GM12878 (cell line): ENCODE measurements around the gene AKAP17A. TPM values are rescaled to one million over a fixed set of nuclear protein-coding genes. Genes with fewer than 3 reads are reported as not detected.

ENCODE experiments used
- ATAC-seq: fragments of 200-7000 bp; cut with Tn5 transposase; 3 replicates; pipeline ENCODE4 v1.9.1; 2020; ENCODE audit warnings: mild to moderate bottlenecking, moderate library complexity
- BruUV-seq: library from RNA; stranded (reverse); fragments of 400-500 nt; replicated peaks from 2 replicates; lab custom pipeline; 2021; lab: Mats Ljungman, UMichigan
- CTCF ChIA-PET: fragments of 300-600 bp; sonication (Branson Sonifier 250); formaldehyde crosslinking; extraction: SDS; loops from one replicate; lab custom pipeline; 2021; ENCODE audit warnings: inconsistent platforms; lab: Yijun Ruan, JAX
- POLR2A ChIA-PET: fragments of 350-600 bp; formaldehyde crosslinking; extraction: SDS; loops from one replicate; lab custom pipeline; 2021; ENCODE audit warnings: inconsistent platforms; lab: Charles Lee
- RAD21 ChIA-PET: fragments of 300-600 bp; sonication (Branson Sonifier 250); formaldehyde crosslinking; loops from one replicate; lab custom pipeline; 2023; ENCODE audit warnings: antibody characterized with exemption; ENCODE audit not compliant: unreplicated experiment; lab: Charles Lee
- SMC1A ChIA-PET: fragments of 300-600 bp; sonication (Branson Sonifier 250); formaldehyde crosslinking; loops from one replicate; lab custom pipeline; 2023; ENCODE audit not compliant: unreplicated experiment, uncharacterized antibody; lab: Charles Lee
- DNase-seq: peaks from one replicate; pipeline ENCODE4 v3.0.0-alpha.2; 2011; ENCODE audit warnings: low read depth, low spot score
- FAIRE-seq: peaks from 3 replicates; lab custom pipeline; 2011; peaks lifted over from hg19 to GRCh38; lab: Jason Lieb, UNC
- H2AFZ ChIP-seq: 2 replicates; pipeline ENCODE4 v1.6.0; 2011; ENCODE audit warnings: low read depth, low read length, control low read depth; ENCODE audit not compliant: control insufficient read depth
- H3K27ac ChIP-seq: 2 replicates; pipeline ENCODE4 v1.5.1; 2011; ENCODE audit warnings: control low read depth; ENCODE audit not compliant: control insufficient read depth, insufficient read depth
- H3K27me3 ChIP-seq, 2 experiments: replicated peaks in 1 of 2; 2 replicates each; pipeline versions ENCODE4 v1.6.0 to v1.6.1; 2011; ENCODE audit warnings: low read length in 1 of 2; ENCODE audit not compliant: control insufficient read depth in 2 of 2, insufficient read depth in 2 of 2
- H3K36me3 ChIP-seq, 2 experiments: 2 replicates each; pipeline ENCODE4 v1.5.1; 2011; ENCODE audit warnings: low read length in 1 of 2; ENCODE audit not compliant: control insufficient read depth in 2 of 2, insufficient read depth in 2 of 2
- H3K4me1 ChIP-seq: 2 replicates; pipeline ENCODE4 v1.6.1; 2011; ENCODE audit warnings: mild to moderate bottlenecking, low read length, moderate library complexity, mixed read lengths; ENCODE audit not compliant: control insufficient read depth, insufficient read depth
- H3K4me2 ChIP-seq: 2 replicates; pipeline ENCODE4 v1.6.0; 2011; ENCODE audit warnings: control low read depth; ENCODE audit not compliant: control insufficient read depth, insufficient read depth
- H3K4me3 ChIP-seq: fragments of 200-600 bp; sonication (generic); 2 replicates; pipeline ENCODE4 v1.5.1; 2016
- H3K79me2 ChIP-seq: 2 replicates; pipeline ENCODE4 v1.6.0; 2011; ENCODE audit warnings: low read length; ENCODE audit not compliant: control insufficient read depth, insufficient read depth
- H3K9ac ChIP-seq: 2 replicates; pipeline ENCODE4 v1.8.0; 2011; ENCODE audit warnings: low read length, control low read depth, mixed read lengths; ENCODE audit not compliant: control insufficient read depth, insufficient read depth
- H3K9me3 ChIP-seq: replicated peaks from 3 replicates; pipeline ENCODE4 v1.5.1; 2011; ENCODE audit warnings: mild to moderate bottlenecking, low read length; ENCODE audit not compliant: control insufficient read depth, insufficient read depth
- H4K20me1 ChIP-seq: 2 replicates; pipeline ENCODE4 v1.6.0; 2011; ENCODE audit not compliant: control insufficient read depth, insufficient read depth
- CEBPB ChIP-seq, 2 experiments: fragments of 150-350 bp in 1 of 2; IDR thresholded peaks; 2 replicates each; pipeline ENCODE4 v1.6.1; 2012 to 2014; ENCODE audit warnings: low read depth in 2 of 2, low read length in 2 of 2, borderline replicate concordance in 1 of 2, inconsistent platforms in 1 of 2
- DPF2 ChIP-seq: fragments of 450-650 bp; IDR thresholded peaks from 2 replicates; pipeline ENCODE4 v1.6.1; 2017; ENCODE audit warnings: mild to moderate bottlenecking
- EED ChIP-seq: sonication (generic); IDR thresholded peaks from 2 replicates; pipeline ENCODE4 v1.6.1; 2016; ENCODE audit warnings: antibody characterized with exemption, low read depth
- EP300 ChIP-seq, 2 experiments: fragments of 150-350 bp in 1 of 2; IDR thresholded peaks; 2 replicates each; pipeline ENCODE4 v1.6.1; 2011 to 2012; ENCODE audit warnings: low read depth in 2 of 2, low read length in 2 of 2, borderline replicate concordance in 1 of 2, improper control_type of control experiment in 1 of 2, inconsistent platforms in 1 of 2; ENCODE audit not compliant: control insufficient read depth in 1 of 2
- IKZF1 ChIP-seq: fragments of 450-650 bp; conservative IDR thresholded peaks from 2 replicates; pipeline ENCODE4 v1.6.1; 2017; ENCODE audit warnings: antibody characterized with exemption, mild to moderate bottlenecking
- IKZF2 ChIP-seq, 2 experiments: fragments of 450-650 bp; IDR thresholded peaks; 2 replicates each; pipeline ENCODE4 v1.6.1; 2017; ENCODE audit warnings: mild to moderate bottlenecking in 2 of 2, moderate library complexity in 2 of 2
- IRF3 ChIP-seq: fragments of 450-650 bp; IDR thresholded peaks from 2 replicates; pipeline ENCODE4 v1.6.1; 2014; ENCODE audit warnings: mild to moderate bottlenecking
- IRF5 ChIP-seq: fragments of 450-650 bp; IDR thresholded peaks from 2 replicates; pipeline ENCODE4 v1.6.1; 2017; ENCODE audit warnings: borderline replicate concordance
- JUNB ChIP-seq: IDR thresholded peaks from 2 replicates; pipeline ENCODE4 v1.6.1; 2016; ENCODE audit warnings: antibody characterized with exemption, mild to moderate bottlenecking
- MTA2 ChIP-seq: fragments of 450-650 bp; IDR thresholded peaks from 2 replicates; pipeline ENCODE4 v1.6.1; 2016; ENCODE audit warnings: low read depth, mild to moderate bottlenecking, moderate library complexity
- POU2F2 ChIP-seq: IDR thresholded peaks from 3 replicates; pipeline ENCODE4 v1.6.1; 2011; ENCODE audit warnings: low read depth, mild to moderate bottlenecking, low read length, borderline replicate concordance
- RAD51 ChIP-seq: fragments of 450-650 bp; IDR thresholded peaks from 2 replicates; pipeline ENCODE4 v1.6.1; 2016; ENCODE audit warnings: moderate library complexity, mild to moderate bottlenecking, inconsistent platforms
- RBBP5 ChIP-seq: fragments of 200-600 bp; sonication (generic); conservative IDR thresholded peaks from 2 replicates; pipeline ENCODE4 v1.6.1; 2016
- RCOR1 ChIP-seq: conservative IDR thresholded peaks from 2 replicates; pipeline ENCODE4 v1.6.1; 2012; ENCODE audit warnings: low read depth, low read length, improper control_type of control experiment
- RFX5 ChIP-seq: IDR thresholded peaks from 2 replicates; pipeline ENCODE4 v1.6.1; 2011; ENCODE audit warnings: low read depth, low read length, improper control_type of control experiment
- RUNX3 ChIP-seq: IDR thresholded peaks from 2 replicates; pipeline ENCODE4 v1.6.1; 2012; ENCODE audit warnings: low read length, inconsistent platforms
- SMARCA5 ChIP-seq: fragments of 450-650 bp; IDR thresholded peaks from 2 replicates; pipeline ENCODE4 v1.6.1; 2017; ENCODE audit warnings: mild to moderate bottlenecking
- SMC3 ChIP-seq: IDR thresholded peaks from 2 replicates; pipeline ENCODE4 v1.6.1; 2011; ENCODE audit warnings: low read length, improper control_type of control experiment, borderline replicate concordance
- SPI1 ChIP-seq: IDR thresholded peaks from 2 replicates; pipeline ENCODE4 v1.6.1; 2011; ENCODE audit warnings: low read depth, mild to moderate bottlenecking, low read length, moderate library complexity, borderline replicate concordance; ENCODE audit not compliant: insufficient read depth
- STAT3 ChIP-seq: IDR thresholded peaks from 2 replicates; pipeline ENCODE4 v1.6.1; 2011; ENCODE audit warnings: low read depth, low read length, improper control_type of control experiment
- ZNF217 ChIP-seq: fragments of 450-650 bp; IDR thresholded peaks from 2 replicates; pipeline ENCODE4 v1.6.1; 2017; ENCODE audit warnings: antibody characterized with exemption, mild to moderate bottlenecking
- ZNF274 ChIP-seq: IDR thresholded peaks from one replicate; pipeline ENCODE4 v1.8.0; 2011; ENCODE audit not compliant: insufficient read length, insufficient read depth
- ZNF622 ChIP-seq: fragments of 450-650 bp; IDR thresholded peaks from 2 replicates; pipeline ENCODE4 v1.6.1; 2017; ENCODE audit warnings: mild to moderate bottlenecking, inconsistent platforms
- WGBS: methylation state at CpG from one replicate; pipeline ENCODE4 v1.1.6; 2016; ENCODE audit warnings: low lambda C conversion rate; ENCODE audit not compliant: insufficient replicate concordance, insufficient coverage; ENCODE audit errors: missing lambda C conversion rate; 5-methylcytosine and 5-hydroxymethylcytosine counted together
- in situ Hi-C: fragments of 300-500 bp; cut with MboI; formaldehyde crosslinking; loops from 9 replicates; pipeline ENCODE4 v1.14.3; 2018; ENCODE audit warnings: mixed read lengths
- intact Hi-C: fragments of 100-400 bp; cut with micrococcal nuclease; formaldehyde crosslinking; loops from one replicate; pipeline ENCODE4 v1.14.2; 2022; ENCODE audit not compliant: unreplicated experiment
- polyA plus RNA-seq, 11 experiments: library from polyadenylated mRNA; depleted of rRNA in 4 of 11; unstranded in 6 of 11; stranded (reverse) in 5 of 11; fragments of >200 nt; fragmentation: Nextera tagmentation in 4 of 11; fragmentation: Illumina TruSeq in 1 of 11; extraction: Ambion mirVana in 4 of 11; extraction: Trizol in 1 of 11; gene quantifications; 1 replicate in 1 of 11; 2 replicates in 10 of 11; pipeline versions ENCODE4 v1.2.1 to v1.2.3, GENCODE V29; 2011 to 2016; ENCODE audit warnings: inconsistent platforms in 2 of 11, missing spikeins in 2 of 11, low read depth in 1 of 11
- total RNA-seq, 4 experiments: library from RNA; depleted of rRNA in 3 of 4; stranded (reverse); fragments of >200 nt in 3 of 4; fragmentation: Illumina TruSeq in 1 of 4; extraction: Trizol in 1 of 4; gene quantifications; 2 replicates each; pipeline versions ENCODE4 v1.2.1 to v1.2.3, GENCODE V29; 2013 to 2021
- TF ChIP-seq, protein P1 (sequence below): IDR thresholded peaks from 2 replicates; pipeline ENCODE4 v1.6.1; 2011; ENCODE audit warnings: low read depth, low read length, improper control_type of control experiment, borderline replicate concordance

Gene AKAP17A
- total and polyA plus RNA-seq, 10 of the 15 experiments (the other 5 are each of a cell fraction or from before 2014, with no cell fraction given) = 3.0 to 55.8 (median 25.5) TPM

DNA sequence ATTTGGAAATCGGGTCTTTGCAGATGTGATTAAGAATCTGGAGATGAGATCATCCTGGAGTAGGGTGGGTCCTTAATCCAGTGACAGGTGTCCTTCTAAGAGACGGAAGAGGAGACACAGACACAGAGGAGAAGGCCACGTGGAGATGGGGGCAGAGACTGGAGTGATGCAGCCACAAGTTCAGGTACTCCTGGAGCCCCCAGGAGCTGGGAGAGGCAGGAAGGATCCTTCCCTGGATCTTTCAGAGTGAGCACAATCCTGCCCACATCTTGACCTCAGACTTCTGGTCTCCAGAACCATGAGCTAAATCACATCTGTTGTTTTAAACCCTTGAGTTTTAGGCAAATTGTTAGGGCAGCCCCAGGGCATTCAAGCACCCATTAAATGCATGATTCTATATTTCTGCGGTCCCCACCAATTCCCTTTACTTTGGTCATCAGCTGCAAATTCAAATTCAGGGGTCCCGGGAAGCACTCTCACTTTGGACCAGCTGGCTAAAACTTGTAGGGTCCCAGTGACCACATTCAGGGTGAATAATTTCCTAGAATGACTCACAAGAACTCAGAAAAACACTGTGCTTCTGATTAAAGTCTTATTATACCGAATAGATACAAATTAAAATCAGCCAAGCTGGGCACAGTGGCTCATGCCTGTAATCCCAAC lies 12.8 kb upstream of the AKAP17A start:
- WGBS = 17% methylated on average over 6 of the region's 6 CpGs
- TF ChIP-seq MTA2 (no peak), EP300 (IDR thresholded peaks at IDR 0.05; ENCODE audit: borderline replicate concordance in 1 of 2, control insufficient read depth in 1 of 2, low read depth in 2 of 2, low read length in 2 of 2) (no peak), IKZF1 (peak; percentile 23; the same call in 1 of the 2 replicates), JUNB (peak; percentile 64), RAD51 (no peak), IRF3 (no peak), CEBPB (IDR thresholded peaks at IDR 0.05; ENCODE audit: borderline replicate concordance in 1 of 2, low read depth in 2 of 2, low read length in 2 of 2) (no peak), ZNF217 (no peak), SMARCA5 (no peak), IKZF2 (IDR thresholded peaks at IDR 0.05) (peak; percentile 23 to 29; a peak in 1 of 4 replicates), EED (peak; percentile 51; the same call in 1 of the 2 replicates), RFX5 (no peak), RBBP5 (no peak), DPF2 (0 out of 2 replicates have a peak, but pooled peaks have one; percentile 20), STAT3 (no peak), RCOR1 (no peak), SMC3 (no peak), ZNF622 (no peak), POU2F2 (no peak), RUNX3 (peak; percentile 84), SPI1 (no peak), IRF5 (no peak), ZNF274 (no peak)
- TF ChIP-seq, protein P1, sequence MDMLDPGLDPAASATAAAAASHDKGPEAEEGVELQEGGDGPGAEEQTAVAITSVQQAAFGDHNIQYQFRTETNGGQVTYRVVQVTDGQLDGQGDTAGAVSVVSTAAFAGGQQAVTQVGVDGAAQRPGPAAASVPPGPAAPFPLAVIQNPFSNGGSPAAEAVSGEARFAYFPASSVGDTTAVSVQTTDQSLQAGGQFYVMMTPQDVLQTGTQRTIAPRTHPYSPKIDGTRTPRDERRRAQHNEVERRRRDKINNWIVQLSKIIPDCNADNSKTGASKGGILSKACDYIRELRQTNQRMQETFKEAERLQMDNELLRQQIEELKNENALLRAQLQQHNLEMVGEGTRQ = no peak

More for the DNA sequence above, 12.8 kb upstream of the AKAP17A start:
- H3K4me3 ChIP-seq = no peak overlapping the region
- H3K4me1 ChIP-seq = peaks cover 16% of the 10 kb centered on the region
- no peaks in the 10 kb centered on the region for H4K20me1 ChIP-seq
- H3K9me3 ChIP-seq = no peaks in the 10 kb centered on the region; the same call in 2 of the 3 replicates
- no peak overlapping the region for H3K4me2 ChIP-seq
- SMC1A ChIA-PET = no interaction called here
- CTCF ChIA-PET = no interaction called here
- no peak overlapping the region for H3K27ac ChIP-seq
- in situ Hi-C loops = no loop called here
- no peaks in the 10 kb centered on the region for H3K79me2 ChIP-seq
- ATAC-seq (peak; percentile 33), DNase-seq (no peak), FAIRE-seq (no peak)
- no peaks in the 10 kb centered on the region for H3K27me3 ChIP-seq
- no peak overlapping the region for H2AFZ ChIP-seq
- no peaks in the 10 kb centered on the region for H3K36me3 ChIP-seq
- H3K9ac ChIP-seq = no peak overlapping the region
- RAD21 ChIA-PET = no interaction called here
- POLR2A ChIA-PET = no interaction called here
- BruUV-seq = no TSS peak
- intact Hi-C loops = no loop called here
